ENCODE data around the gene SPO11.

The SPO11 gene

GRCh38 chr20:57291694-57292093 lies 37.9 kb upstream of the SPO11 start:
- no peak for TF ChIP-seq CTCF (IDR thresholded peaks at IDR 0.05; ENCODE audit: borderline replicate concordance, control extremely low read depth, extremely low read depth, insufficient read depth, missing control alignments)
- no peak for DNase-seq (ENCODE audit: low spot score)
- in situ Hi-C loops (cut with MboI; ENCODE audit: low sequenced_read_pairs, unreplicated experiment), result no loop called here

GRCh38 chr20:57292611-57293010 lies 37.0 kb upstream of the SPO11 start:
- in situ Hi-C loops (cut with MboI; ENCODE audit: low sequenced_read_pairs, unreplicated experiment), result no loop called here
- no peak for DNase-seq (ENCODE audit: low spot score)
- TF ChIP-seq CTCF (IDR thresholded peaks at IDR 0.05; ENCODE audit: borderline replicate concordance, control extremely low read depth, extremely low read depth, insufficient read depth, missing control alignments), result no peak

- in situ Hi-C loops (cut with MboI; ENCODE audit: low sequenced_read_pairs, unreplicated experiment), result no loop called here
- no peak for TF ChIP-seq CTCF (IDR thresholded peaks at IDR 0.05; ENCODE audit: borderline replicate concordance, control extremely low read depth, extremely low read depth, insufficient read depth, missing control alignments)
- DNase-seq (ENCODE audit: low spot score), result no peak
Observed at GRCh38 chr20:57293995-57294394, 35.6 kb upstream of the SPO11 start.

- in situ Hi-C loops (cut with MboI; ENCODE audit: low sequenced_read_pairs, unreplicated experiment), result no loop called here
- no peak for TF ChIP-seq CTCF (IDR thresholded peaks at IDR 0.05; ENCODE audit: borderline replicate concordance, control extremely low read depth, extremely low read depth, insufficient read depth, missing control alignments)
- DNase-seq (ENCODE audit: low spot score), result no peak
Observed at GRCh38 chr20:57294550-57294949, 35.1 kb upstream of the SPO11 start.

GRCh38 chr20:57298457-57298856 lies 31.1 kb upstream of the SPO11 start:
- no peak for DNase-seq (ENCODE audit: low spot score)
- in situ Hi-C loops (cut with MboI; ENCODE audit: low sequenced_read_pairs, unreplicated experiment), result no loop called here
- no peak for TF ChIP-seq CTCF (IDR thresholded peaks at IDR 0.05; ENCODE audit: borderline replicate concordance, control extremely low read depth, extremely low read depth, insufficient read depth, missing control alignments)

- no peak for DNase-seq (ENCODE audit: low spot score)
- in situ Hi-C loops (cut with MboI; ENCODE audit: low sequenced_read_pairs, unreplicated experiment), result no loop called here
- TF ChIP-seq CTCF (IDR thresholded peaks at IDR 0.05; ENCODE audit: borderline replicate concordance, control extremely low read depth, extremely low read depth, insufficient read depth, missing control alignments), result no peak
Observed at GRCh38 chr20:57301026-57301425, 28.6 kb upstream of the SPO11 start.

- no peak for TF ChIP-seq CTCF (IDR thresholded peaks at IDR 0.05; ENCODE audit: borderline replicate concordance, control extremely low read depth, extremely low read depth, insufficient read depth, missing control alignments)
- in situ Hi-C loops (cut with MboI; ENCODE audit: low sequenced_read_pairs, unreplicated experiment), result no loop called here
- no peak for DNase-seq (ENCODE audit: low spot score)
Observed at GRCh38 chr20:57306747-57307146, 22.9 kb upstream of the SPO11 start.
